K562 (cell line): ENCODE measurements around the gene DNALI1. TPM values are rescaled to one million over a fixed set of nuclear protein-coding genes. Genes with fewer than 3 reads are reported as not detected.

Experiments used
- ATAC-seq: fragments of 200-7000 bp; cut with Tn5 transposase; 3 replicates; pipeline ENCODE4 v1.9.1; 2020; ENCODE audit warnings: moderate library complexity
- BruUV-seq: library from RNA; stranded (reverse); fragments of 400-500 nt; replicated peaks from 2 replicates; lab custom pipeline; 2021; lab: Mats Ljungman, UMichigan
- CTCF ChIA-PET: fragments of 300-600 bp; formaldehyde crosslinking; extraction: SDS; loops from one replicate; lab custom pipeline; 2021; ENCODE audit warnings: low intra/inter-chr PET ratio; lab: Yijun Ruan, JAX
- POLR2A ChIA-PET: fragments of 300-600, 350-650 bp; sonication (Branson Sonifier 250); formaldehyde crosslinking; extraction: SDS; loops from one replicate; lab custom pipeline; 2021; ENCODE audit warnings: antibody characterized with exemption, inconsistent platforms; lab: Yijun Ruan, JAX
- DNase-seq, 4 experiments: peaks; one replicate each; pipeline versions ENCODE4 v3.0.0 to v3.0.0-alpha.2; 2011 to 2018; ENCODE audit warnings: low spot score in 3 of 4, mixed read lengths in 3 of 4; ENCODE audit errors: extremely low read depth in 1 of 4
- FAIRE-seq: peaks from 2 replicates; lab custom pipeline; 2011; peaks lifted over from hg19 to GRCh38; lab: Jason Lieb, UNC
- H2AFZ ChIP-seq: 2 replicates; pipeline ENCODE4 v1.6.0; 2011; ENCODE audit warnings: low read depth, low read length, control low read depth, inconsistent platforms
- H3K27ac ChIP-seq: fragments of 200-600 bp; 3 replicates; pipeline ENCODE4 v1.8.0; 2011; ENCODE audit warnings: low read depth, mild to moderate bottlenecking, control low read depth, inconsistent platforms, low read length, moderate library complexity, mixed read lengths; ENCODE audit errors: extremely low read depth
- H3K27me3 ChIP-seq, 2 experiments: fragments of 300-600 bp in 1 of 2; 2 replicates in 1 of 2; 3 replicates in 1 of 2; pipeline versions ENCODE4 v1.6.0 to v1.8.0; 2011; ENCODE audit warnings: inconsistent platforms in 2 of 2, low read length in 2 of 2, mild to moderate bottlenecking in 1 of 2, mixed read lengths in 1 of 2, moderate library complexity in 1 of 2; ENCODE audit not compliant: control insufficient read depth in 2 of 2, insufficient read depth in 2 of 2
- H3K36me3 ChIP-seq: fragments of 300-600 bp; 3 replicates; pipeline ENCODE4 v1.8.0; 2011; ENCODE audit warnings: mild to moderate bottlenecking, low read length, inconsistent platforms; ENCODE audit not compliant: control insufficient read depth, insufficient read depth
- H3K4me1 ChIP-seq, 2 experiments: fragments of 200-600 bp in 1 of 2; replicated peaks in 1 of 2; 2 replicates in 1 of 2; 3 replicates in 1 of 2; pipeline versions ENCODE4 v1.5.1 to v1.8.0; 2011; ENCODE audit warnings: inconsistent platforms in 2 of 2, low read length in 2 of 2, mild to moderate bottlenecking in 1 of 2, mixed read lengths in 1 of 2, moderate library complexity in 1 of 2; ENCODE audit not compliant: control insufficient read depth in 2 of 2, insufficient read depth in 2 of 2
- H3K4me2 ChIP-seq: 2 replicates; pipeline ENCODE4 v1.6.1; 2011; ENCODE audit warnings: low read length, control low read depth, inconsistent platforms, mixed read lengths; ENCODE audit not compliant: insufficient read depth
- H3K4me3 ChIP-seq: fragments of 200-600 bp; sonication (generic), shearing (Covaris generic); 2 replicates; pipeline ENCODE4 v1.5.1; 2016; ENCODE audit warnings: control low read depth, inconsistent platforms
- H3K79me2 ChIP-seq: fragments of 200-600 bp; 3 replicates; pipeline ENCODE4 v1.8.0; 2011; ENCODE audit warnings: low read length, inconsistent platforms; ENCODE audit not compliant: control insufficient read depth, insufficient read depth
- H3K9ac ChIP-seq, 2 experiments: 2 replicates each; pipeline versions ENCODE4 v1.6.0 to v1.6.1; 2011; ENCODE audit warnings: low read depth in 2 of 2, low read length in 2 of 2, control low read depth in 1 of 2, inconsistent platforms in 1 of 2, mild to moderate bottlenecking in 1 of 2, mixed read lengths in 1 of 2; ENCODE audit not compliant: insufficient read depth in 1 of 2
- H3K9me1 ChIP-seq: one replicate; pipeline ENCODE4 v1.6.0; 2011; ENCODE audit warnings: inconsistent platforms, mild to moderate bottlenecking, low read length, moderate library complexity; ENCODE audit not compliant: control insufficient read depth, insufficient read depth
- H3K9me3 ChIP-seq: replicated peaks from 2 replicates; pipeline ENCODE4 v1.5.1; 2011; ENCODE audit warnings: low read depth, low read length, inconsistent platforms; ENCODE audit not compliant: control insufficient read depth, insufficient read depth
- H4K20me1 ChIP-seq: replicated peaks from 2 replicates; pipeline ENCODE4 v1.6.1; 2011; ENCODE audit warnings: low read length, inconsistent platforms, mixed read lengths; ENCODE audit not compliant: control insufficient read depth, insufficient read depth
- CEBPB ChIP-seq: fragments of 450-650 bp; IDR thresholded peaks from 2 replicates; pipeline ENCODE4 v1.6.1; 2016; ENCODE audit warnings: missing genetic modification characterization, missing compliant biosample characterization
- CUX1 ChIP-seq: fragments of 200-800 bp; sonication (Bioruptor generic); IDR thresholded peaks from 2 replicates; pipeline ENCODE4 v1.6.1; 2016; ENCODE audit warnings: missing genetic modification characterization, missing compliant biosample characterization
- MTA1 ChIP-seq: fragments of 450-650 bp; IDR thresholded peaks from 2 replicates; pipeline ENCODE4 v1.6.1; 2017; ENCODE audit warnings: borderline replicate concordance
- RB1 ChIP-seq: fragments of 450-650 bp; IDR thresholded peaks from 2 replicates; pipeline ENCODE4 v1.6.1; 2017; ENCODE audit warnings: low read depth, mild to moderate bottlenecking
- RFX5 ChIP-seq: IDR thresholded peaks from 2 replicates; pipeline ENCODE4 v1.6.1; 2011; ENCODE audit warnings: low read depth, mild to moderate bottlenecking, improper control_type of control experiment, low read length
- ZKSCAN8 ChIP-seq: fragments of 200-800 bp; sonication (Bioruptor generic); IDR thresholded peaks from 2 replicates; pipeline ENCODE4 v1.6.1; 2016; ENCODE audit warnings: missing genetic modification characterization, missing compliant biosample characterization
- ZNF311 ChIP-seq: fragments of 250-450 bp; sonication (Bioruptor Pico); IDR thresholded peaks from 2 replicates; pipeline ENCODE4 v1.4.0; 2020; ENCODE audit warnings: mild to moderate bottlenecking, moderate library complexity
- ZNF583 ChIP-seq: fragments of 250-450 bp; sonication (Bioruptor Pico); IDR thresholded peaks from 2 replicates; pipeline ENCODE4 v1.4.0; 2020
- WGBS: fragments of 100-300 bp; shearing (Covaris generic); methylation state at CpG from one replicate; pipeline ENCODE4 v1.1.6; 2016; ENCODE audit warnings: low coverage, mixed read lengths; ENCODE audit not compliant: insufficient coverage; ENCODE audit errors: missing lambda C conversion rate; 5-methylcytosine and 5-hydroxymethylcytosine counted together
- in situ Hi-C: fragments of 300-500 bp; cut with MboI; formaldehyde crosslinking; loops from 4 replicates; pipeline ENCODE4 v1.15.0; 2018; ENCODE audit warnings: inconsistent platforms, mixed read lengths
- intact Hi-C: fragments of 100-400 bp; cut with micrococcal nuclease; formaldehyde crosslinking; loops from 2 replicates; pipeline ENCODE4 v1.14.2; 2022
- polyA plus RNA-seq, 8 experiments: library from polyadenylated mRNA; depleted of rRNA in 4 of 8; stranded (reverse) in 5 of 8; unstranded in 3 of 8; fragments of >200 nt; fragmentation: Nextera tagmentation in 2 of 8; fragmentation: Illumina TruSeq in 1 of 8; extraction: Ambion mirVana in 2 of 8; extraction: Trizol in 1 of 8; gene quantifications; 2 replicates each; pipeline versions ENCODE4 v1.2.1 to v1.2.3, GENCODE V29; 2011 to 2014; ENCODE audit warnings: inconsistent platforms in 1 of 8, missing spikeins in 1 of 8
- total RNA-seq, 7 experiments: library from RNA; depleted of rRNA in 6 of 7; stranded (reverse); fragments of >200 nt in 6 of 7; fragmentation: Illumina TruSeq in 2 of 7; extraction: Trizol in 2 of 7; gene quantifications; 2 replicates each; pipeline versions ENCODE4 v1.2.1 to v1.2.3, GENCODE V29; 2011 to 2021; ENCODE audit warnings: low replicate concordance in 1 of 7
- TF ChIP-seq, protein P1 (sequence below), 2 experiments: fragments of 250-450 bp in 1 of 2; fragments of 450-650 bp in 1 of 2; sonication (Bioruptor Pico) in 1 of 2; IDR thresholded peaks; 2 replicates each; pipeline versions ENCODE4 v1.6.1 to v1.8.0; 2016 to 2021; ENCODE audit warnings: mild to moderate bottlenecking in 2 of 2, moderate library complexity in 2 of 2, missing compliant biosample characterization in 1 of 2, missing genetic modification characterization in 1 of 2
- TF ChIP-seq, protein P2 (sequence below): fragments of 200-800 bp; sonication (Bioruptor generic); IDR thresholded peaks from 2 replicates; pipeline ENCODE4 v1.6.1; 2017; ENCODE audit warnings: missing genetic modification characterization, missing compliant biosample characterization

Gene DNALI1
- total and polyA plus RNA-seq, 9 of the 15 experiments (the other 6 are each of a cell fraction or from before 2014, with no cell fraction given) = 0.87 to 5.6 (median 1.2) TPM

DNA sequence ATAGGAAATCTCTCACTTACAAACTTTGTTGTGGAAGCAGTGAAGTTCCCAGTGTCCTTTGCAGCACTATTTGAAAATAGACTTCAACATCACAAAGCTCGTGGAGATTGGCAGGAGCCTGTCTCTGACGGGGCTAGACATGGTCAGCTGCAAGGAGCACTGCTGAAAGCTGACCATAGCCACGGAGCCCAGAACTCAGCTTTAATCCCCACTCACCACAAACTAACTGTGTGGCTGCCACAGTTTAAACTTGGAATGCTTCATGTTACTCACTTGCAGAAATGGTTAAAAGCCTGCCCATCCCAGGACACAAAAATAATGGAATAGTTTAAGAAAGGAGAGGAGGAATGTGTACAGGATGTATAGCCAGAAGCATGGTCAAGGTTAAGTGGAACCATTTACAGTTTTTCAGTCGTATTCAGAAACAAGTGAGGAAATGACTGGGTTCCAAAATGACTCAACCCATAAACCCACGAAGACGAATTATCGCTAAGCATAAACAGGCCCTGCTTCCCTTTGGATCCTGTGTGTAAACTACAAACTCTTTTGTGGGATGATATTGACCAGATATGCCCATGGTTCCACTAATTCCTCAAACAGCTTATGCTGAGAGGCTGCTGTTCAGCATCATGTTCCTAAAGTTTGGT, 18.2 kb downstream of the DNALI1 start:
- POLR2A ChIA-PET = interaction anchor here (1.5 to 2.3 kb wide), 2 partner anchors 9 to 12 kb away, joined by 4 to 8 read pairs; no protein-coding TSS in a partner anchor
- no peaks in the 10 kb centered on the region; the same call in 2 of the 3 replicates for H3K79me2 ChIP-seq
- H2AFZ ChIP-seq = no peak overlapping the region
- no peak overlapping the region for H3K4me3 ChIP-seq
- BruUV-seq = no TSS peak
- no peak overlapping the region for H3K9ac ChIP-seq
- H3K27ac ChIP-seq = no peak overlapping the region
- H3K9me1 ChIP-seq = peaks cover 2% of the 10 kb centered on the region
- H3K4me1 ChIP-seq = no peaks in the 10 kb centered on the region
- CTCF ChIA-PET = no interaction called here
- intact Hi-C loops = no loop called here
- H3K36me3 ChIP-seq = peaks cover 91% of the 10 kb centered on the region
- H3K4me2 ChIP-seq = no peak overlapping the region
- no peak for ATAC-seq
- no peaks in the 10 kb centered on the region for H3K27me3 ChIP-seq
- H4K20me1 ChIP-seq = no peaks in the 10 kb centered on the region
- no peak for FAIRE-seq
- H3K9me3 ChIP-seq = no peaks in the 10 kb centered on the region
- no peak for DNase-seq
- WGBS = 90% methylated on average over 7 of the region's 7 CpGs
- in situ Hi-C loops = no loop called here
- TF ChIP-seq CUX1 (CRISPR knock-in tag) (no peak), ZKSCAN8 (no peak), MTA1 (no peak), ZNF583 (CRISPR knock-in tag) (no peak), RFX5 (no peak), CEBPB (tag) (no peak), RB1 (no peak), ZNF311 (CRISPR knock-in tag) (no peak)
- TF ChIP-seq, protein P1, sequence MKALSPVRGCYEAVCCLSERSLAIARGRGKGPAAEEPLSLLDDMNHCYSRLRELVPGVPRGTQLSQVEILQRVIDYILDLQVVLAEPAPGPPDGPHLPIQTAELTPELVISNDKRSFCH (CRISPR knock-in tag; IDR thresholded peaks at IDR 0.05) = no peak
- TF ChIP-seq, protein P1 (tag; IDR thresholded peaks at IDR 0.05) = no peak
- TF ChIP-seq, protein P2, sequence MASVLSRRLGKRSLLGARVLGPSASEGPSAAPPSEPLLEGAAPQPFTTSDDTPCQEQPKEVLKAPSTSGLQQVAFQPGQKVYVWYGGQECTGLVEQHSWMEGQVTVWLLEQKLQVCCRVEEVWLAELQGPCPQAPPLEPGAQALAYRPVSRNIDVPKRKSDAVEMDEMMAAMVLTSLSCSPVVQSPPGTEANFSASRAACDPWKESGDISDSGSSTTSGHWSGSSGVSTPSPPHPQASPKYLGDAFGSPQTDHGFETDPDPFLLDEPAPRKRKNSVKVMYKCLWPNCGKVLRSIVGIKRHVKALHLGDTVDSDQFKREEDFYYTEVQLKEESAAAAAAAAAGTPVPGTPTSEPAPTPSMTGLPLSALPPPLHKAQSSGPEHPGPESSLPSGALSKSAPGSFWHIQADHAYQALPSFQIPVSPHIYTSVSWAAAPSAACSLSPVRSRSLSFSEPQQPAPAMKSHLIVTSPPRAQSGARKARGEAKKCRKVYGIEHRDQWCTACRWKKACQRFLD (CRISPR knock-in tag) = no peak
